Stomach (tissue), 4 donors: ENCODE measurements around the gene D2HGDH.

Experiments used
- POLR2A ChIP-seq, 4 donors: fragments of 450-650 bp; IDR thresholded peaks; one replicate each; pipeline ENCODE4 v1.6.1; 2016; ENCODE audit warnings: antibody characterized with exemption in 4 of 4, control low read depth in 2 of 4, mild to moderate bottlenecking in 1 of 4, moderate library complexity in 1 of 4
- POLR2AphosphoS5 ChIP-seq, 3 donors: sonication (generic); formaldehyde crosslinking; IDR thresholded peaks; one replicate each; pipeline ENCODE4 v1.6.1; 2016; ENCODE audit warnings: antibody characterized with exemption in 3 of 3
- TF ChIP-seq, protein P1 (sequence below), 7 experiments: fragments of 450-650 bp in 4 of 7; fragments of 200-600 bp in 3 of 7; sonication (generic) in 3 of 7; IDR thresholded peaks; one replicate each; pipeline ENCODE4 v1.5.1; 2016 to 2019; ENCODE audit warnings: antibody characterized with exemption in 7 of 7, control low read depth in 2 of 7, mild to moderate bottlenecking in 1 of 7

GRCh38 chr2:241794250-241794823, 59.9 kb downstream of the D2HGDH start:
- TF ChIP-seq, protein P1, sequence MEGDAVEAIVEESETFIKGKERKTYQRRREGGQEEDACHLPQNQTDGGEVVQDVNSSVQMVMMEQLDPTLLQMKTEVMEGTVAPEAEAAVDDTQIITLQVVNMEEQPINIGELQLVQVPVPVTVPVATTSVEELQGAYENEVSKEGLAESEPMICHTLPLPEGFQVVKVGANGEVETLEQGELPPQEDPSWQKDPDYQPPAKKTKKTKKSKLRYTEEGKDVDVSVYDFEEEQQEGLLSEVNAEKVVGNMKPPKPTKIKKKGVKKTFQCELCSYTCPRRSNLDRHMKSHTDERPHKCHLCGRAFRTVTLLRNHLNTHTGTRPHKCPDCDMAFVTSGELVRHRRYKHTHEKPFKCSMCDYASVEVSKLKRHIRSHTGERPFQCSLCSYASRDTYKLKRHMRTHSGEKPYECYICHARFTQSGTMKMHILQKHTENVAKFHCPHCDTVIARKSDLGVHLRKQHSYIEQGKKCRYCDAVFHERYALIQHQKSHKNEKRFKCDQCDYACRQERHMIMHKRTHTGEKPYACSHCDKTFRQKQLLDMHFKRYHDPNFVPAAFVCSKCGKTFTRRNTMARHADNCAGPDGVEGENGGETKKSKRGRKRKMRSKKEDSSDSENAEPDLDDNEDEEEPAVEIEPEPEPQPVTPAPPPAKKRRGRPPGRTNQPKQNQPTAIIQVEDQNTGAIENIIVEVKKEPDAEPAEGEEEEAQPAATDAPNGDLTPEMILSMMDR (IDR thresholded peaks at IDR 0.05) = no peak
- no peak for TF ChIP-seq POLR2AphosphoS5 (IDR thresholded peaks at IDR 0.05)
- no peak for TF ChIP-seq POLR2A (IDR thresholded peaks at IDR 0.05)
